GM19193 (cell line): ENCODE measurements around the gene LMBR1L.

Experiments used
- POLR2A ChIP-seq: IDR thresholded peaks from 4 replicates; pipeline ENCODE4 v1.6.1; 2011; ENCODE audit not compliant: insufficient read depth, insufficient read length; ENCODE audit errors: extremely low read depth

The LMBR1L gene

GRCh38 chr12:49093792-49094159 lies 16.9 kb downstream of the LMBR1L start:
- TF ChIP-seq POLR2A, result no peak

DNA sequence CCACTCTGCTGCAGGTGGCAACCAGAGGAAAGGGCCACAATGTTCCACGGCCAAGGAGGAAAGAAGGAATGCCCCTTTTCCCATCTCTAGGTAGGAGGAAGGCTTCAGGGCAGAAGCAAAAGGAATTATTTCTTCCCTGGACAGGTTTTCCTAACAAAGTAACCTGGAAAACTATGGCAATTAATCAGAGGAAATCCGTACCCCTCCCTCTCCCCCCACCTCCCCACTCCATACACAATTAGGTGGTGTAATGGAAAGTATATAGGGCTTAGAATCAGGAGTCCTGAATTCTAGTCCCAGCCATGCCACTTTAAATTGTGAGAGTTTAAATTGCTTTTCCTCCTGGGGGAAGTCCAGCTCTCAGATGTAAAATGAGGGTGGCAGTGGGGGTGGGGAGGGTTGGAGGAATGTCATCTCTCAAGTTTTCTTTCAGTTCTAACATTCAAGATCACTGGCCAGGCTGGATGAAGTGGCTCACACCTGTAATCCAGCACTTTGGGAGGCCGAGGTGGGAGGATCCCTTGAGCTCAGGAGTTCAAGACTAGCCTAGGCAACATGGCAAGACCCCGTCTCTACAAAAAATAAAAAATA lies 17.7 kb downstream of the LMBR1L start:
- TF ChIP-seq POLR2A, result no peak

DNA sequence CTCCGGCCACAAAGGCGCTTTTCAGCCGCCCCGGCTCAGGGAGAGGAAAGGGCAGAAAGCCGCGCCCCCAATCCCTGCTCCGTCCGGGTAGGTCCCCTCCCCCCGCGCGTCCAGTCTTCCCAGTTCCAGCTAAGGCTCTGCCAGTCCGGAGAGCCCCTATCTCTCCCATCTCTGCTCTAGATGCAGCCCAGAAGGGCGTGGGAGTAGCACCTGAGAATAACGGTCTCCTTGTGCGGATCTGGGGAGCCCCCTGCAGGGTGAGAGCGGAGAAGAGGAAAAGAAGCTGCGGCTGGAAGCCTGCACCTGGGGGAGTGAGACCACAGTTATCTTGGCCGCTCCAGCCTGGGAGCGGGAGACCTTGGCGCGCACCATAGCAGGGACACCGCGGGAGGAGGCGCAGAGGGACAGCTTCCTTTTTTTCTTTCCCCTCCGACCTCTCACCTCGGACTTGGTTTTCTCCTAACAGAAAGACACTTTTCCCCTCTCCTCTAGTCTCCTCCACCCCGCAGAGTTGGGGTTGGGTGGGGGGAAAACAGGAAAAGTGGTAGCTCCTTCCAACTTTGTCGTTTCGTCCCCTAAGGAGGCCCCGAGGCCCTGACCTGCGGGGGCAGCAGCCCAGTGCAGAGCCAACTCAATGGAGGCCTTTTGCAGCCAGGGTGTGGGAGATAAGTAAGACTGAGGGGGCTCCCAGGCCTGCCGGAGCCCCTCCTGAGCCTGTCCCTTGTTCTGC lies 18.4 kb downstream of the LMBR1L start:
- TF ChIP-seq POLR2A, result no peak

- TF ChIP-seq POLR2A, result no peak
These were observed 18.9 kb downstream of the LMBR1L start for GRCh38 chr12:49091836-49092085.

DNA sequence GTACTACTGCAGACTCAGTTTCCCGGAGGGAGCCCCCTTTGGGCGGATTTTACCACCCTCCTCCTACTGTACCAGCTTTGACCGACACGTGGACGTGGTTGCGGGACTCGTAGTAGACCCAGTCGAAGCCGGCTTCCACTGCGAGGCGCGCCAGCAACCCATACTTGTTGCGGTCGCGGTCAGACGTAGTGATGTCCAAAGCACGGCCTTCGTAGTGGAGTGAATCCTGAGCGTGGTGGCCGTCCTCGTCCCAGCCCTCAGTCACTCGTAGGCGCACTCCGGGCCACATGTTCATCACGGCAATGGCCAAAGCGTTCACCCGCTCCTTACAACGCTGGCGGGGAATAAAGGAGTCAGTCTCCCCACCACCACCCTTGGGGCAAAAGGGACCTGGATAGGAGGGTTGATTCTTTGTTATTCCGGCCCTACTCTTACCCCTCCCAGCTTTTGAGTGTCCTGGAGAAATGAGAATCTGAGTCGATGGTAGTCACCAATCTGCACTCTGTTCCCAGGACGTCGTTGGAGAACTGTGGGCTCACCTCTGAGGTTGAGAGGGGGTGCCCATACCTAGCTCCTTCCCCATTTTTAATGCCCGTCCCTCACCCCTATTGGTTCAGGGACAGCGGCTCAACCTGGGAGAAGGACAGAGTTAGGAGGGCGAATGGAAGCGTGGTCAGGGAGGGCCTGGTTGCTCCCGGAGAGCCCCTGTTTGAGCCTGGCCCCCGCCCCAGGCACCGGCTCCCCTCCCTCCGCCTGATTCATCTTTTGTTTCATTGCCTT lies 19.4 kb downstream of the LMBR1L start:
- TF ChIP-seq POLR2A, result no peak

DNA sequence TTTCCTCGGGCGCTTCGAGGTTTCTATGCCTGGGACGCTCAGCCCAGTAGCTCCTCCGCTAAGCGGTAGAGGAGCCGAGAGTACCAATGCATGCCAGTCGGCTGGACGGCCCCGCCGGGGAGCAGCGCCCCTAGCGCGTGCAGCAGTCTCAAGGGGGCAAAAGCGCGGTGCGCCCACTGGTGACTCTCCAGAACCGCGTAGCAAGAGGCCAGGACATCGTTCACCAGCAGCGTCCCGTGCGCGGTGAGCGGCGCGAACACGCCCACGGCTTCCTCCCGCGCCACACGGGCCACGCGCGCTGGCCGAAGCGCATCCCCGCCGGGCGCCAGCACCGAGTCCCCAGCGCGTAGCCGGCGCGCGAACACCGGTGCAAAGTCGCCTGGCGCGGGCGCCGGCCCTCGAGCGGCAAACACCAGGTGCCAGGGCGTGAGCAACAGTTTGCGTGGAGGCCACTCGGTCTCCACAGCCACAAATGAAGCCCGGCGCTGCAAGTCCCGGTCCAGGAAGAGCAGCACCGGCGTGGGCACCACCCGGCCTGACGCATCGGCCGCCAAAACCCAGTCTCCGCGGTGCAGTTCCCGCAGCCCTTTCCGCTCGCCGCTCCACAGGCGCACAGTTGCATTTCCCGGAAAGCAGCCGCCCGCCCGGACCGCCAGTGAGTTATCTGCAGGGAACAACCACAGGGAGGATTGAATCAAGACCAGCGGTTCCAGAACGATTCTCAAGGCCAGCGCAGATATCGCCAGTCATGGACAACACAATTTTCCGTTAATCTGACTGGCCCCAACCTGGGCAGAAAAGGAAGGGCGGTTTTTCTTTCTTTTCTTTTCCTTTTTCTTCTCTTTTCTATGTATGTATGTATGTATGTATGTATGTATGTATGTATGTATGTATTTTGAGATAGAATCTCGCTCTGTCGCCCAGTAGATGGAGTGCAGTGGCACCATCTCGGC lies 20.6 kb downstream of the LMBR1L start:
- no peak for TF ChIP-seq POLR2A

GRCh38 chr12:49088932-49089330 lies 21.7 kb downstream of the LMBR1L start:
- TF ChIP-seq POLR2A, result no peak

- TF ChIP-seq POLR2A, result no peak
These were observed 22.3 kb downstream of the LMBR1L start for GRCh38 chr12:49088150-49088931.

DNA sequence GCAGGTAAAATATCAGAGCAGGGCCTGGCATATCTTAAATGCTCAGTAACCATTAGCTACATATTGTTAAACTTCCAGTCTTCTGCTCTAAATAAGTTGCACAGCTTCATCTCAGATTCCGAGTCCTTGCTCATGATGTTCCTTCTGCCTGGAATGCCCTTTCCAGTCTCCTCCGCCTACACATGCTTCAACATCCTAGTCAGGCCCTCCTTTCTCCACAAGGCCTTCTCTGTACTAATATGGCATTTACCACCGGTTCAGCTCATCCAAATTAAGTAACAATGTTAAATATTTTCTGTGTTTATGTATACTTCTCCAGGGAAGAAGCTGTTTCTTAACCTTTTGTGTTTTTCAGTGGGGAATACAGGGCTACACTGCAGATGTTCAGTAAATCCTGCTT lies 24.5 kb downstream of the LMBR1L start:
- no peak for TF ChIP-seq POLR2A

GRCh38 chr12:49084438-49084837 lies 26.2 kb downstream of the LMBR1L start:
- no peak for TF ChIP-seq POLR2A

- TF ChIP-seq POLR2A, result no peak
These were observed 30.9 kb downstream of the LMBR1L start for GRCh38 chr12:49079793-49080192.

- no peak for TF ChIP-seq POLR2A
These were observed 39.7 kb downstream of the LMBR1L start for GRCh38 chr12:49070971-49071370.

DNA sequence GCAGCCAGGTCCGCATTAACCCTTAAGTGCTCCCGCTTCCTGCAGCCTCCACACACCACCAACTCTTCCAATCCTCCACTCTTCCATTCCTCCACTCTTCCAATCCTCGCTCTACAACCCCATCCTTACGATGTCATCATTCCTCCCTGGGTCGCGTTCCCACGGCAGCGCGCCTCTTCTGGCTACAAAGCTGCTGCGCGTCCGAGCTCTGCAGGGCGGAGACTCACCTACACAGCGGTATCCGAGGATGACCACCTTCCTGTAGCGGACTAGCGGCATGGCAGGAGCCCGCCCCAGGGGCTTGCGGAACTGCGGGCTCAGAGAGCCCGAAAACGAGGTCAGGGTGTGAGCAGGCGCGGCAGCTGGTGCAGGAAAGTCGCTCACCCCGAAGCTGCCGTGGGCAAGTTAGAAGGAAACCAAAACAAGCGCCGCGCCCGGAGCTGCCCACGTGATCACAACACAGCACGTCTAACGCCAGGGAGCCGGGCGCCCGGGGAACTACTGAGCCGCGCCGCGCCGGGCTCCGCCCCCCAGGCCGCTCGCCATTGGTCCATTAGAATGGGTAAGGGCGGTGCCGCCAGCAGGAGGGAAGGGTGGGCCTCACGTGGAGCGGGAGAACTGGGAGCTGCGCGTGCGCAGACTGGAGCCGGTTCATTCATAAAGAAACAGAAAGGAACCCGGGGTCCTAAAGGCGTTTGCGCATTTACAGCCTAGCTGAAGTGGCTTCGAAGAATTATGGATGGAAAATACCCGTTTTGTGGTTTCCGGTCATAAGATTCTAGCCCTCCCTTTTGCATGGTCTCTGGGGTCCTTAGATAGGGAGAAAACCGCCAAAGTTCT lies 40.9 kb downstream of the LMBR1L start, which contains the start of gene RHEBL1:
TSS of gene RHEBL1 (minus strand) at position 473 of the 840 bp plus-strand sequence. CDS start at position 279, 194 bp downstream.
- TF ChIP-seq POLR2A, result peak; percentile 67
